Cortex of kidney (tissue), 1 donor: ENCODE results near the gene RFX4.

Experiments
- DNase-seq: peaks from one replicate; lab custom pipeline; 2025; lab: John Stamatoyannopoulos, UW

The RFX4 gene

DNA sequence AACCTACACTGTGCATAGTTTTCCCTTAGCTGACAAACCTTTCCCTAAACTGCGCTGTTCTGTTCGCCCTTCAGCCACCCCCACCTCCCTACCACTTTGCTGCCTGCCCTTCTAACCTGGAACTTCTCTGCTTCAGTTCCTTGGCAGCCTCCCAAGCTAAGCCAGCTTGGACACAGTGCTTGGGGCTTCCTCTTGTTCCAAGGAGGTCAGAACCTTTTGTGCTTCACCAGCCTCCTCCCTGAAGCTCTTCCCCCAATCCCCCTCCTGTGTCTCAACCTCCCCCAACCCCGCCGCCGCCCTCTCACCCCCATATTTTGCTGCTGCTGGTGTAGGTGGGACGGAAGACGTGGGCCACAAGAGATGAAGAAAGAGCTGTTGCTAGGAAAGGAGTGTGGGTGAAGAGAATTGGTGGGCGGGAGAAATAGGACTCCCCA lies 183.6 kb downstream of the RFX4 start:
- no peak for DNase-seq

- no peak for DNase-seq
Measured at GRCh38 chr12:106767206-106767605, 184.4 kb downstream of the RFX4 start.

- DNase-seq: no peak
Measured at GRCh38 chr12:106767954-106768822, 185.4 kb downstream of the RFX4 start.

DNA sequence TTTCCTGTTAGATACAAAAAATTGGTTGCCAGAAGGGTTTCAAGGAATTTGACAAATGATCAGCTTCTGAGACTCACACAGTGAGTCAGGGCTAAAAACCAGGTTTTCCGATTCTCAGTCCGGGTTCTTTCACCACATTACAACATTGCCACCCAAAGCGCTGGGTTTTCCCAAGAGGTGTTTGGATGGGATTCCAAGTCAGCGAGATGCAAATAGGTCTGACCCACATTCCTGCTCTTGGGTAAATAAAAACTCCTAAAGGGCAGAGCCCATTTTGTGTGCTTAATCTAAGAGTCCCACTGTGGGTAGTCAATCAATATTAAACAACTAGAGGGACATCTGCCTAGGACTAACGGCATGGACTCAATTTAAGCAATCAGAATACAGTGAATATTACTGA lies 186.3 kb downstream of the RFX4 start:
- DNase-seq: no peak

- no peak for DNase-seq
Measured at GRCh38 chr12:106769546-106769945, 186.7 kb downstream of the RFX4 start.

GRCh38 chr12:106771425-106771824 lies 188.6 kb downstream of the RFX4 start:
- DNase-seq: no peak

DNA sequence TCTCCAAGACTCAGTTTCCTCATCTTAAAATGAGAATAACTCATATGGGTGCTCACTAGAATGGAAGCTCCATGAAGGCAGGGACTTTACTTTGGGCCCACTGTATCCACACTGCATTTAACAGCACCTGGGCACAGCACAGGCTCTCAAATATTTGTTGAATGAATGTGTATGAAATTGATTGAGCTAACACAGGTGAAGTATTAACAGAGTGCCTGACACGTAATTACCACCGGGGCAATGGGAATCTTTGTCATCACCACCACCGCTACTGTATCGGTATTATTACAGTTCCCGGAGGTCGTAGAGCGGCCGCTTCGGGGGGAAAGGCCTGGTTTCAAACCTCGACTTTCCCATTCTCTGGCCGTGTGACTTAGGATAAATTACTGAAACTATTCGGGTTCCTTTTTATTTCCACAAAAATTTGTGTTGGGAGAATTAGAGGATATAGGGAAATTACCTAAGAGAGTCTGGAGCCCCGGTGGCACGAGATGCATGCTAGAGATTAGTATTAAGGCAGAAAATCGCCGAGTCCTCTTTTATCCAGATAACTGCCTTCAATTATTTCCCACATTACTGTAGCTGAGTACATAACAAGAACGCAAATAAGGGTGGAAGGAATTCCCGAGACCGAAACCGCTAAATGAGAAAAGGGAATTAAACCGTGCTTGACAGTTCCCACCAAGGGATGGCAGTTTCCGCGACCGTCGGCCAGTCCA lies 190.6 kb downstream of the RFX4 start:
- DNase-seq: no peak

DNA sequence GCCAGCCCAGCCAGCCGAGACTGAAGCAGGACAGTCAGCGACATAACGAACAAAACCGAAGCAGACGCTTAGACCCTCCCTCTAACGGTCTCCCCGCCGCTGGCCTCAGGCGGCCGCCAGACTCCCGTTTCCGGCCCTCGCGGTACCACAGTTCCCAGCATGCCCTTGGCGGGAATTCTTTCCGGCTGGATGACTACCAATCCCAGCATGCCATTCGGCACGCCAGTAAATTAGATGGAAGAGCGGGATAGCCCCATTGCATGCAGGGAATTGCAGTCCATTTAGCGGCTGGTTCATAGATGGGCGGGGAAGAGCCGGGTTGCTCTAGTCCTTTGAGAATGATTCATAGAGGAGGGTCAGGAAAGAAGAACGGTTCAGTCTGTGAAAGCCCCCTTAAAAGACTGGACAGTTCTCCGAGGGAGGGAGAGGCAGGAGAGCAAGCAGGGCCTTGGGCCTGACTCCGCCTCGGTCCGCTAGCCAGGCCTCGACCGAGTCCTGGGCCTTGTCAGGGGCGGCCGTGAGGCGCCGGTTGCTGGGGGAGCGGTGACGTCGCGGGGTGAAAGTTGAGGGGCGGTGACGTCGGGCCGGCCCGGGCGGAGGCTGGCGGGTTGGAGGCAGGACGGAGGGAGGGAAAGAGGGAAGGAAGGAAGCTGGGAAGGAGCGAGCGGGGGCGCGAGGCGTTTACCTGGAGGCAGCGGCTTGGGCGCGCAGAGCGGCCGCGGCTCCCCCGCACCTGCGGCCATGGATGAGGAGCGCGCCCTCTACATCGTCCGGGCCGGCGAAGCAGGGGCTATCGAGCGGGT lies 191.4 kb downstream of the RFX4 start, which contains the start of gene RIC8B:
RIC8B (plus strand) TSS at position 678 of the 803 bp plus-strand sequence; CDS start at position 742, 64 bp downstream.
- DNase-seq: peak; percentile 25

GRCh38 chr12:106774808-106775524 lies 192.2 kb downstream of the RFX4 start:
- DNase-seq: no peak

DNA sequence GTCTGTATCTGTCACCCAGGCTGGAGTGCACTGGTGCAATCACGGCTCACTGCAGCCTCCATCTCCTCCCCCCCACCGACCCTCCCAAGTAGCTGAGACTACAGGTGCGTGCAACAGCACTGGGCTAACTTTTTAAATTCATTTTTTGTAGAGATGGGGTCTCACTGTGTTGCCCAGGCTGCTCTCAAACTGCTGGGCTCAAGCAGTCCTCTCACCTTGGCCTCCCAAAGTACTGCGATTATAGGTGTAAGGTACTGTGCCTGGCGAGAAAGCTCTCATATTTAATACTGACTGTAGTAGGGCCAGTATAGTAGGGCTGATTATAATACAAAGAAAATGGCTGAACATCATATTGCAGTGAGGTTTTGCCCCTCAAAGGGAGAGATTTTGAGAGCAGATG lies 194.1 kb downstream of the RFX4 start:
- DNase-seq: no peak

DNA sequence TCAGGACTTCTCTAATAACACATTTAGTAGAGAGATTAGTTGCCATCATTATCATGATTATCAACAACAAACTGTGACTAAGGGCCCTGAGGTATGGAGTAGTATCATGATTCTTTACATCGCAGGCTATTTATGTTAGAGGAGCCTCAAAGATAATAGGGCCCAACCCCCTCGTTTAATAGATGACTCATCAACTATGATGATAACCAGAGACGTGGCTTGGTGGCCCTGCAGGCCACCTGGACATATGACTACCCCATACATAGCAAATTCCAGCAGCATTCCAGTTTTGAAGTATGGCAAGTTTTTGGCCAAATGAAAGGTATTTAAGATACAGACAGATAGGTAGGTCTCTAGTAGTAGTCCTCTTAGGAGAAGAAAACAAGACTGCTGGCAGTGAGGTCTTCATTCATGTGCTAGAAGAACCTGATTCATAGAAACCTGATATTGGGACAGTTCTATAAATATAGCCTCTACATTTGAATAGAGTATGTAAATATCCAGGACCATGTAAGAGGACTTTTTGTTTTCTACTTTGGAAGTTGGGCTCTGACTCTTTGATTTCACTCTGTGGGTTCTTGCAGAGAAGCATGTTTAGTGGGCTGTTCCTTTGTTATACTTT lies 197.3 kb downstream of the RFX4 start:
- DNase-seq: no peak

DNA sequence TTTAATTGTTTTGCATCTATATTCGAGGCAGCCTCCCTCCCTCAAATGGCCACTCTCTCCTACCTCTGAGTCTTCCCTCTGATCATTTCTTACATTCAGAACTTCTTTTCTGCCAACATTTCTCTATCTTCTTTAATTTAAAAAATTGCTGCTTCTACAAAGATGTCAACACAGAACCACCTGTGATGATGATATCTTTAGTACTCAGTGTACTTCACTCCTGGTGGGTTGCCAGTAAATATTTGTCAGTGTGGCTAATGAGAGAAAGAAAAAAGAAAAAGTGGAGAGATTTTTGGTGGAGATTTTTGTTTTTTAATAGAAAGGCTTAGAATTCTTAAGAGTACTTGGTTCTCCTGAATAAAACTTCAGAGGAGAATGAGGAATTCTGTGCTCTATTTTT lies 199.8 kb downstream of the RFX4 start:
- no peak for DNase-seq

DNA sequence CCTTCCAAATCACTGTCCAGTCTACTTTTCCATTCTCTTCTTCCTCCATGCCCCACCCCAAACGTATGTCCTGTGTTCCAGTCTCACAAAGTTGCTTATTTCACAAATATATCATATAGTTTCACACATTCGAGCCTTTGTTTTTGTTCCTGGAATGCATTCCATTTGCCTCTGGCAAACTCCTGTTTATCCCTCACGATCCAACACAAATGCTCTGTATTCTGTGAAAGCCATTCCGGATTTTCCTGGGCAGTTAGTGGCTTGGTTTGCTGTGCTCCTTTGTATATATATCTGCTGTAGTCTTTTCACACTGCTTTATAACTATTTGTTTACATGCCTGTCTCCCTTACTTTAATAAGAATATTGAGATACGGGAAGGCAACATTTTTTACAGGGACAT lies 200.7 kb downstream of the RFX4 start:
- no peak for DNase-seq

- DNase-seq: no peak
Measured at GRCh38 chr12:106790020-106790419, 207.2 kb downstream of the RFX4 start.

- DNase-seq: no peak
Measured at GRCh38 chr12:106791531-106791930, 208.7 kb downstream of the RFX4 start.

GRCh38 chr12:106794369-106794768 lies 211.6 kb downstream of the RFX4 start:
- DNase-seq: no peak

- no peak for DNase-seq
Measured at GRCh38 chr12:106801167-106801708, 218.4 kb downstream of the RFX4 start.

DNA sequence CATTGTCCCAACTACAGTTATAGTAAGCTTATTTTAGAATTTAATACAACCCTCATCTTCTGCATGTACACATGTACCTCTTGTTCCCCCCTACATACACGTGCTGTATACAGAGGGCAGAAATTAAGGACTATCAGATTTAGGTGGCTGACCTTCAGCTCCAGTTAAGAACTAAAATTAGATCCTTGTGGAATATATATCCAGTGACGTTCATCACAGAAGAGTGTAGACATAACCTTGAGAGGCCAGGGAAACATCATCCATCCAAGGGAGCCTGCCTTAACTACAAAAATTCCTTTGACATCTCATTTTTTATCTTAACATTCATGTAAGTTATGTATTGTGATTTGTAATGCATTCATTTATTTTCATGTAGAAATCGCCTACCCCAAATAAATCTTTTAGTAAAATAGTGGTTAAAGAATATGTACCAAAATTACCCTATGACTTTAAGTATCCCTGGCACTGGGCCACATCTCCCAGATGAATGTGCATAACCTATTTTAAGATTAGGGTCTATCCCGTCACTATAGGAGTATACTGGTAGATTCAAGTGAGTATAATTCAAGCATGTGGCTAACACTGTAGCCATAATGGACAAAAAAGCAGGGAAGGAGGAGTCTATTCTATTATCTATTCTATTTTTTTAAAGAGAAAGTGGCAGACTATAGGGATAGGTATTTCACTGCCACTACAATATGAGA lies 219.2 kb downstream of the RFX4 start:
- DNase-seq: no peak

DNA sequence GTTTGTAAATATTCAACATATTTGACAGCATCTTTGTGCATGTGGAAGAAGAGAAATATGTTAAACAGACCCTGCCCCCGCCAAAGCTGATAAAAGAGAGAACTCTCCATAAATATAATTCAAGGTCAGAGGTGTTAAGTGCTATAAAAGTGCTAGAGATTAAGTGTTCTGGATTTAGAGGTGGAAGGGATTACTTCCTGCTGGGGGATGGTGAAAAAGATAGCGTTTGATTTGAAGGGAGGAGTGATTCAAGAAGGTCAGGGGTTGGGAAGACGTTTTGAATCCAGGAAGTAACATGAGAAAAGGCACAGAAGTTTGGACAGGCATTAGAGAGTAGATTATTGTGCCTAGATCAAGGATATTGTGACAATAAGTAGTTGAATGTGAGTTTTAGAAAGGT lies 221.9 kb downstream of the RFX4 start:
- no peak for DNase-seq
